ENCODE data around the gene MOV10L1.

DNA sequence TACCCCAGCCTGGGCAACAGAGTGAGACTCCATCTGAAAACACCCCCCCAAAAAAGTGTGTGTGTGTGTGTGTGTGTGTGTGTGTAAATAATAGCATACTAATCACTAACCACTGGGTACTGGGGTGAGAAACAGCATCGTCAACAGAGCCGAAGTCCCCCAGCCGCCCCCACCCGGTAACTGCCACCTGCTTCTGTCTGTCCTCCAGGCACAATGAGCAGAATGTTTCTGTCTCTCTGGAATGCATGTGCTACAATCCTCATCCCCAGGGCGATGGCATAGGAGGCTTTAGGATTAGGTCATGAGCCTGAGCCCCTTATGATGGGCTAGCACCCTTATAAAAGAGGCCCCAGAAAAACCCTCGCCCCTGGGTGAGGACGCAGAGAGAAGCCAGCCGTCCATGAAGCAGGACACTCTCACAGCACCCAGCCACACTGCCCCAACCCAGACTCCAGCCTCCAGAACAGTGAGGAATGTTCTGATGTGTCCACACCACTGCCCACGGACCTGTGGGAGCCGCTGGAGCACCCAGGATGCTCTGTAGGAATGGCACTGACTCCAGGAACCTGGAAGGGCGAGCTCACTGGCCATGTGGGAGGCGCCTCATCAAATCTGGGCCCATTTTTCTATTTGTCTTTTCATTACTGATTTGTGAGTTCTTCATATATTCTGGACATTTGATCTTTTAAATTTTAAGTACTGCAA lies 41.6 kb upstream of the MOV10L1 start:
- TF ChIP-seq EP300 (IDR thresholded peaks at IDR 0.05; ENCODE audit: borderline replicate concordance) (no peak), EGR1 (IDR thresholded peaks at IDR 0.05) (no peak), NFIC (IDR thresholded peaks at IDR 0.05) (no peak)
